C4-2B (cell line): ENCODE data around the gene EPN1.

ENCODE experiments used
- H3K27ac ChIP-seq: fragments of 450-650 bp; 2 replicates; pipeline ENCODE4 v1.5.1; 2017
- ZFX ChIP-seq: fragments of 450-650 bp; IDR thresholded peaks from 2 replicates; pipeline ENCODE4 v1.6.1; 2017
- TF ChIP-seq, protein P1 (sequence below): fragments of 450-650 bp; conservative IDR thresholded peaks from 2 replicates; pipeline ENCODE4 v1.5.1; 2017; ENCODE audit warnings: mild to moderate bottlenecking

EPN1 gene

DNA sequence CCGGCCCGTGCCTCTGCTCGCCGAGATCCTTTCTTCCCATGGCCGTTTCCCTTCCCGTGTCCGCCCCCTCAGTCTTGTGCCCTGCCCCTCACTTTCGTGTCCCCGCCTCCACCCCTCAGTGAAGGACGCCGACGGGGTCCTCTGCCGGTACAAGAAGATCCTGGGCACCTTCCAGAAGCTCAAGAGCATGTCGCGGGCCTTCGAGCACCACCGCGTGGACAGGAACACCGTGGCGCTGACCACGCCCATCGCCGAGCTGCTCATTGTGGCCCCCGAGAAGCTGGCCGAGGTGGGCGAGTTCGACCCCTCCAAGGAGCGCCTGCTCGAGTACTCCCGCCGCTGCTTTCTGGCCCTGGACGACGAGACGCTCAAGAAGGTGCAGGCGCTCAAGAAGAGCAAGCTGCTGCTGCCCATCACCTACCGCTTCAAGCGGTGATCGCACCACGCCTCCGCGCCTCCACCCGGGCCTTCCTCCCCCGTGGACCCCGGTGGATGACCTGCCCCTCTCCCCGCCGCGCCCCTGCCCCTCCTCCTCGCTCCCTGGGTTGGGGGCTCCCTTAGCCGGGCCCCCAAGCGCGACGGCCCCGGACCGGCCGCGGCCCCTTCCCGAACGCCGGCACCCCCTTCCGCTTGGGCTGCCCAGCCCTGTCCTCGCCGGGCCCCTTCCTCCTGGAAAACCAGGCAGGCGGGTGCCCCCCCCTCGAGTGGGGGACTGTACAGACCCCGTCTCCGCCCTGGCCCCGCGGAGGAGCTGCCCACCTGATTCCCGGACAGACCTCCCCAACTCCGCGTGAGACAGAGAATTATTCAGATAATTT is 22.5 kb upstream of the EPN1 start:
- TF ChIP-seq ZFX = no peak
- TF ChIP-seq, protein P1, sequence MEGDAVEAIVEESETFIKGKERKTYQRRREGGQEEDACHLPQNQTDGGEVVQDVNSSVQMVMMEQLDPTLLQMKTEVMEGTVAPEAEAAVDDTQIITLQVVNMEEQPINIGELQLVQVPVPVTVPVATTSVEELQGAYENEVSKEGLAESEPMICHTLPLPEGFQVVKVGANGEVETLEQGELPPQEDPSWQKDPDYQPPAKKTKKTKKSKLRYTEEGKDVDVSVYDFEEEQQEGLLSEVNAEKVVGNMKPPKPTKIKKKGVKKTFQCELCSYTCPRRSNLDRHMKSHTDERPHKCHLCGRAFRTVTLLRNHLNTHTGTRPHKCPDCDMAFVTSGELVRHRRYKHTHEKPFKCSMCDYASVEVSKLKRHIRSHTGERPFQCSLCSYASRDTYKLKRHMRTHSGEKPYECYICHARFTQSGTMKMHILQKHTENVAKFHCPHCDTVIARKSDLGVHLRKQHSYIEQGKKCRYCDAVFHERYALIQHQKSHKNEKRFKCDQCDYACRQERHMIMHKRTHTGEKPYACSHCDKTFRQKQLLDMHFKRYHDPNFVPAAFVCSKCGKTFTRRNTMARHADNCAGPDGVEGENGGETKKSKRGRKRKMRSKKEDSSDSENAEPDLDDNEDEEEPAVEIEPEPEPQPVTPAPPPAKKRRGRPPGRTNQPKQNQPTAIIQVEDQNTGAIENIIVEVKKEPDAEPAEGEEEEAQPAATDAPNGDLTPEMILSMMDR = no peak
- peak overlapping the region; percentile 100; the same call in 1 of the 2 replicates for H3K27ac ChIP-seq

DNA sequence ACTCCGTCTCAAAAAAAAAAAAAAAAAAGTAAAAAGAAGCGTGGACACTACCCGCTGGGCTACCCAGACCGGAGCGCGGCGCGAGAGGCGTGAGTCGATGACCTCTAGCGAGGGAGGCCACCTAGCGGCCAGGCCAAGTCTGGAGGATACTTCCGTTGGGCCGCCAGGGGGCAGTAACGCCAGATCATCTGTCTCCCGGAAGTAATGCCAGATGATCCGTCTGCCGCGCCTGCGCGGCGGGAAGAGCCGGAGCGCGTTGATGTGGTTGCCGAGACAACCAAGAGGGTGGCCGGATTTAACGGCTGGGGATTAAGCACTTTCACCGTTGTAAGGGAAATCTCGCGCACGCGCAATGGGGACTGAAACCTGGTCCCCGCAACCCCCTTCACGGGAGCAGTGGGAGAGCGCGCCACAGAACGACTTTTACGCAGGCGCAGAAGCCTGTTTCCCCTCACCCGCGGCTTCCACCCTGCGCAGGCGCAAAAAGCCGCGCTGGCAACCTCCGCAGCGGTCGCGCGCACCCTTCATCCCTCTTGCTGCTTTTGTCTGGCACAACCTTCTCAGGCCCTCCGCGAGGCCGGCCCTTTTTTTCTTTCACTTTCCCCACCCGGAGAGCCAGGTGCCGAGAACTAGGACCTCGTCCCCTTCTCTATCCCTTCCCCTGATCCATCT is 21.2 kb upstream of the EPN1 start:
- peak overlapping the region; percentile 100 for H3K27ac ChIP-seq
- TF ChIP-seq, protein P1 = peak; percentile 100
- no peak for TF ChIP-seq ZFX

DNA sequence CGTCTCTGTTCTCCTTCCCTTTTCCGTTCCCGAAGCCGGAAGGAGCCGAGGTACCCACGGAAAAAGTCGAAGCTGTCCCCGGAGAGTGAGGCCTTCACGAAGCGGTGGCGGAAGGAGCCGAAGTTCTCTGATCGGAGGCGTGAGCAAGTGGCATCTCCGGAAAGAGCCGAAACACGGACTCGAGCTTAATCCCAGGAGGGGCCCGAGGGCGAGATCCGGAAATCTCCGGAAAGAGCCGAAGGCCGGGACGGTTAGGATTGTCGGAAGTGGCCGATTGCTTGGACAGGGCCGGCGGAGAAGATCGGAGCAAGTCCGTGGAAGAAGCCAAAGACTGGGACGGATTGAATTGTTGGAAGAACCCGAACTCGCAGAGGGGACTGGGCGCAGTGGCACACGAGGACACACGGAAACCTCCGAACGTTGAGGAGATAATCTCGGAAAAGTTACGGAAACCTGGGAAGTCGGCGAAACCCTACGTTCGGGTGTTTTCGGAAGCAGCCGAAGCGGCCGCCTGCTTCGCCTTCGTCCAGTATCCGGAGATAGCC is 20.6 kb upstream of the EPN1 start:
- peak overlapping the region; percentile 100 for H3K27ac ChIP-seq
- TF ChIP-seq ZFX = no peak
- TF ChIP-seq, protein P1 = no peak

DNA sequence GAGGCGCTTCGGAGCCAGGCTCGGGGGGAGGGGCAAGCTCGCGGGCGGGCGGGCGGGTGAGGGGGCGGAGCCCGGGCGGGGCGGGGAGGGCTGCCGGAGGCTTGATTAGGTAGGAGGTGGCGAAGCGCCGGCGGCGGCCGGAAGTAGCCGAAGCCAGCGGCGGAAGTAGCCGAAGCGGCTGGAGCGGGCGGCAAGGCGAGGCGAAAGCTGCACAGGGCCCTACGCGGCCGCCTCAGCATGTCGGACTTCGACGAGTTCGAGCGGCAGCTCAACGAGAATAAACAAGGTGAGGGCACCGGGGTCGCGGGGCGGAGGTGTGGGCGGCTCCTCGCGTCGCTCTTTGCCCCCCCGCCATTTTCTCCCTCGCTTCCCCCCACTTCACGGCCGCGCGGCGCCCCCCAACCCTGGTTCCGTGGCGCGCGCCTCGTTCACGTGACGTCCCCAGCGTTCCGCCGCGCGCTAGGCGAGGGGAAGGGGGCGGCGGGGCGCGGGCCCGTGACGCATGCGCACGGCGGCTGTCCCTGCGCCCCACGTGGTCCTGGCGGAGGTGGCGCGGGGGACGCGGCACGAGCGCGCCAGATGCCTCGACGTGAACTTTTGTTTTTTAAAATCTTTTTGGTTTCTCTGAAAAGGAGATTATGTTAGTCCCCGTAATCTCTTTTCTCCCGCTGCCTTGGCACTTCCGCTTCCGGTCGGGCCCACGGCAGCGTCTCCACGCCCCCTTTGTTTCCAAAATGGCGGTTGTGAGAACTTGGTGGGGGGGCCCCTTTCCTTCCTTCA is 20.0 kb upstream of the EPN1 start, which contains the start of gene U2AF2:
TSS of gene U2AF2 (plus strand) at position 168 of the 780 bp plus-strand sequence. CDS start at position 238, 70 bp downstream.
- peak; percentile 61; the same call in 1 of the 2 replicates for TF ChIP-seq ZFX
- TF ChIP-seq, protein P1 = no peak
- H3K27ac ChIP-seq = peak within 1 kb of the TSS; percentile 100

DNA sequence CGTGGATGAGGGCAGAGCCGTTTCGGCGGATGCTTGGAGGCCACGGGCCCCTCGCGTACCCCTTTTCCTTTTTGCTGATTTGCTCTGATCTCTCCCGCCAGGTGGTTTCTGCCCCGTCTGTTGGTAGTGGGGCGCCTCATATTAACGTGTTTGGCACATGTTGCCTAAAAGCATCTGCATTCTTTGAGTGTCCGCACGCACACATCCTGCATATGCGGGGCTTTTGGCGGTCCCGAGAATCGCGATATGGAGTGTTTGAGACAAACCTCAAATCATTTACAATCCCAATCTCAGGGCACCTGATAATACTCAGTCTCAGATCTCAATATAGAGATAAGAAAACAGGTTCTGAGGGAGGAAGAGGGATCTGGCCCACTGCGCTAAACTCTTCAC is 19.4 kb upstream of the EPN1 start:
- peak overlapping the region; percentile 100 for H3K27ac ChIP-seq
- TF ChIP-seq, protein P1 = no peak
- TF ChIP-seq ZFX = no peak

DNA sequence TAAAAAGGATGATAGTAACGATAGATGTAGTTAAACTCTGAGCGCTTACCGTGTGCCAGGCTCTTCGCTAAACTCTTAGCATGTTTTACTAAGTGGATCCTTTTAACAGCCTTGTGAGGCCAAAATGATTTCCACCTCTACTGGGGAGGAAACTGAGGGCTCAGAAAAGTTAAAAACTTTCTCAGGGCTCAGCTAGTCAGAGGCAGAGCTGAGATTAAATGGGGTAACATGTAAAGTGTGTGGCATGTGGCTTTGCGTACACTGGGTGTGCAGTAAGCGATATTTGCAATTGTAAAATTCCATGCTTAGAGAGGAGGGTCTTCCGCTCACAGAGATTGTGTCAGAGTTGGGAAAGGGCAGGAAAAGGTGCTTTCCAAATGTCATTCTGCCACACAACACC is 18.5 kb upstream of the EPN1 start:
- no peak for TF ChIP-seq ZFX
- TF ChIP-seq, protein P1 = no peak
- peak overlapping the region; percentile 100 for H3K27ac ChIP-seq
